RWPE1 (cell line): Measurements from ENCODE around the gene SUOX.
"Not testable (repeated sequence)": the region's sequence is repeated elsewhere in the genome, so short reads cannot be mapped to it uniquely, and the experiment has no call there.

Experiments
- CTCF ChIA-PET: fragments of 350-600 bp; sonication (Branson Sonifier 250); formaldehyde crosslinking; extraction: SDS; loops from one replicate; lab custom pipeline; 2021; lab: Yijun Ruan, JAX
- POLR2A ChIA-PET: fragments of 400-600 bp; formaldehyde crosslinking; extraction: SDS; loops from one replicate; lab custom pipeline; 2020; ENCODE audit warnings: antibody characterized with exemption; ENCODE audit not compliant: low non-redundant PET; lab: Yijun Ruan, JAX
- DNase-seq: peaks from one replicate; pipeline ENCODE4 v3.0.0; 2012; ENCODE audit warnings: low spot score
- H3K27ac ChIP-seq: fragments of 450-650 bp; 2 replicates; pipeline ENCODE4 v1.5.1; 2017
- CTCF ChIP-seq: fragments of 450-650 bp; conservative IDR thresholded peaks from 2 replicates; pipeline ENCODE4 v1.5.1; 2017; ENCODE audit warnings: low read depth, mild to moderate bottlenecking

The SUOX gene

GRCh38 chr12:55993230-55993853, 3.7 kb upstream of the SUOX start:
- CTCF ChIA-PET = interaction anchor here (0.6 to 0.8 kb wide), 3 partner anchors 36 to 1626 kb away, joined by 3 to 8 read pairs (median 3); no protein-coding TSS in a partner anchor
- DNase-seq = no peak
- no peak overlapping the region for H3K27ac ChIP-seq
- POLR2A ChIA-PET = no interaction called here
- no peak for TF ChIP-seq CTCF

- CTCF ChIA-PET = interaction anchor here (0.6 to 2.1 kb wide), 13 partner anchors 7 to 607 kb away, joined by 3 to 6 read pairs (median 4); no protein-coding TSS in a partner anchor
- H3K27ac ChIP-seq = peak overlapping the region; percentile 42
- TF ChIP-seq CTCF = no peak
- POLR2A ChIA-PET = no interaction called here
- DNase-seq = no peak
These were observed 1.7 kb upstream of the SUOX start for GRCh38 chr12:55995366-55995765.

- ChIA-PET POLR2A (interaction anchor here (1.0 kb wide), 1 partner anchor 33 kb away, joined by 3 read pairs; no protein-coding TSS in a partner anchor), CTCF (interaction anchor here (0.5 to 2.1 kb wide), 20 partner anchors 8 to 606 kb away, joined by 3 to 10 read pairs (median 4); partner anchors contain the start of gene PA2G4)
- peak; percentile 48 for DNase-seq
These were observed 818 bp upstream of the SUOX start for GRCh38 chr12:55996201-55996714.

GRCh38 chr12:55997535-55997859, 421 bp downstream of the SUOX start:
- no peak for DNase-seq
- POLR2A ChIA-PET = interaction anchor here (0.6 to 1.3 kb wide), 3 partner anchors 10 to 56 kb away, joined by 4 to 5 read pairs (median 4); no protein-coding TSS in a partner anchor
- CTCF ChIA-PET = interaction anchor here (0.5 to 2.1 kb wide), 5 partner anchors 9 to 225 kb away, joined by 3 to 10 read pairs (median 3); partner anchors contain the start of gene ERBB3
- TF ChIP-seq CTCF = no peak
- peak overlapping the region; percentile 83 for H3K27ac ChIP-seq

More at GRCh38 chr12:55996201-55996714, 818 bp upstream of the SUOX start:
- peak overlapping the region; percentile 83 for H3K27ac ChIP-seq
- TF ChIP-seq CTCF = peak; percentile 88

GRCh38 chr12:55999522-55999921, 2.4 kb downstream of the SUOX start:
- H3K27ac ChIP-seq, CTCF ChIA-PET, DNase-seq, POLR2A ChIA-PET: not testable (repeated sequence)

- DNase-seq, CTCF ChIA-PET, POLR2A ChIA-PET, H3K27ac ChIP-seq: not testable (repeated sequence)
These were observed 3.0 kb downstream of the SUOX start for GRCh38 chr12:55999999-56000540.

GRCh38 chr12:56001487-56002100, 4.5 kb downstream of the SUOX start:
- POLR2A ChIA-PET = no interaction called here

GRCh38 chr12:56003376-56003775, 6.3 kb downstream of the SUOX start:
- POLR2A ChIA-PET, DNase-seq, CTCF ChIA-PET: not testable (repeated sequence)
- 0 out of 2 replicates have a peak overlapping the region, but pooled peaks have one; percentile 1 for H3K27ac ChIP-seq

More at GRCh38 chr12:56001487-56002100, 4.5 kb downstream of the SUOX start:
- TF ChIP-seq CTCF = no peak
- no peak overlapping the region for H3K27ac ChIP-seq
- CTCF ChIA-PET = no interaction called here
- no peak for DNase-seq
